Measurements from ENCODE around the gene GABARAP. TPM values are rescaled to one million over a fixed set of nuclear protein-coding genes. Genes with fewer than 3 reads are reported as not detected.

The GABARAP gene
- total and polyA plus RNA-seq, 2 of the 8 experiments (the other 6 are each of a cell fraction or from before 2014, with no cell fraction given) = 252 to 581 TPM

DNA sequence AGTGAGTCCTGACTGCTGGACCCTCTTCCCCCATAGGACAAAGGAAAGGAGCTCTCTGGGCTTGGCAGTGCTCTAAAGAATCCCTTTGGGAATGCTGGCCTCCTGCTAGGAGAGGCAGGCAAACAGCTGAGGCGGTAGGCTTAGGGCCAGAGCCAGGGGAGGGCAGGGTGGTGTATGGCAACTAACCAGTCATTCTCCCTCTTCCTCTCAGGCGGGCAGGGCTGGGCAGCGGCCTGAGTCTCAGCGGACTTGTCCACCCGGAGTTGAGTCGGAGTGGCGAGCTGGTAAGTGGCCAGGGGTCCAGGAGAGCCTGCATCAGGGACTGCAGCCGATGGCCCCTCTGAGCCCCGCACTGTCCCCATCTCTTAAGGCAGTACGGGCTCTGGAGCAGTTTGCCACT, 18.1 kb downstream of the GABARAP start (continued):
- TF ChIP-seq SIX5 (IDR thresholded peaks at IDR 0.05; ENCODE audit: low read depth, low read length) (no peak), EZH2 (IDR thresholded peaks at IDR 0.05; ENCODE audit: low read depth, low read length, severe bottlenecking) (no peak)
